IgD-negative memory B cell (primary cell): Measurements from ENCODE around the gene TVP23A. TPM values are rescaled to one million over a fixed set of nuclear protein-coding genes. Genes with fewer than 3 reads are reported as not detected.
A peak's percentile ranks its signal among the peaks of the same experiment; 100 is the strongest.
"Not testable (repeated sequence)": the region's sequence is repeated elsewhere in the genome, so short reads cannot be mapped to it uniquely, and the experiment has no call there.

Source experiments
- H3K27ac Mint-ChIP-seq, 3 donors: one replicate each; pipeline ENCODE4 v1.8.0; 2020 to 2022; ENCODE audit warnings: mild to moderate bottlenecking in 3 of 3, mixed read lengths in 3 of 3, moderate library complexity in 1 of 3
- H3K27me3 Mint-ChIP-seq: one replicate; pipeline ENCODE4 v1.8.0; 2021; ENCODE audit warnings: mixed read lengths
- H3K36me3 Mint-ChIP-seq: one replicate; pipeline ENCODE4 v1.8.0; 2020; ENCODE audit warnings: mild to moderate bottlenecking, mixed read lengths
- H3K4me1 Mint-ChIP-seq, 3 donors: one replicate each; pipeline ENCODE4 v1.8.0; 2020 to 2022; ENCODE audit warnings: mixed read lengths in 3 of 3, mild to moderate bottlenecking in 1 of 3
- H3K4me3 Mint-ChIP-seq, 4 donors: one replicate each; pipeline ENCODE4 v1.8.0; 2020 to 2022; ENCODE audit warnings: mild to moderate bottlenecking in 4 of 4, mixed read lengths in 4 of 4, moderate library complexity in 3 of 4
- H3K9me3 Mint-ChIP-seq, 3 donors: one replicate each; pipeline ENCODE4 v1.8.0; 2020 to 2021; ENCODE audit warnings: mixed read lengths in 3 of 3, mild to moderate bottlenecking in 1 of 3
- polyA plus RNA-seq: library from polyadenylated mRNA; unstranded; fragments of 300-500 nt; fragmentation: Illumina TruSeq; gene quantifications from one replicate; pipeline ENCODE4 v1.2.3, GENCODE V29; 2021

TVP23A gene
- polyA plus RNA-seq, 1 donor from 2014 or later, result 0.23 TPM

- H3K27ac Mint-ChIP-seq, result peak overlapping the region in 2 of 3 donors; percentile 50 to 94
- H3K4me1 Mint-ChIP-seq, result peaks cover 16 to 19% (median 16%) of the 10 kb centered on the region in 3 donors
- H3K9me3 Mint-ChIP-seq, result no peaks in the 10 kb centered on the region
Measured at GRCh38 chr16:10799736-10800135, 18.9 kb downstream of the TVP23A start.

GRCh38 chr16:10791048-10791447, 27.5 kb downstream of the TVP23A start:
- Mint-ChIP-seq H3K36me3 (peaks cover 2% of the 10 kb centered on the region), H3K27me3 (no peaks in the 10 kb centered on the region), H3K9me3 (peaks cover 0 to 2% (median 0%) of the 10 kb centered on the region in 3 donors), H3K4me3 (peak overlapping the region in 3 of 4 donors; percentile 44 to 48 (median 47)), H3K27ac (peak overlapping the region in 2 of 3 donors; percentile 23 to 53), H3K4me1 (peaks cover 35 to 51% (median 39%) of the 10 kb centered on the region in 3 donors)

More at GRCh38 chr16:10799736-10800135, 18.9 kb downstream of the TVP23A start:
- H3K36me3 Mint-ChIP-seq, result peaks cover 3% of the 10 kb centered on the region
- peak overlapping the region in 1 of 4 donors; percentile 21 for H3K4me3 Mint-ChIP-seq
- H3K27me3 Mint-ChIP-seq, result no peaks in the 10 kb centered on the region

- not testable (repeated sequence) for H3K27me3 Mint-ChIP-seq, H3K4me3 Mint-ChIP-seq, H3K9me3 Mint-ChIP-seq, H3K36me3 Mint-ChIP-seq
- H3K4me1 Mint-ChIP-seq, result peaks cover 32 to 46% (median 36%) of the 10 kb centered on the region in 3 donors
- H3K27ac Mint-ChIP-seq, result peak overlapping the region in 2 of 3 donors; percentile 16 to 67
Measured at GRCh38 chr16:10788630-10789029, 30.0 kb downstream of the TVP23A start.

- peaks cover 28 to 39% (median 29%) of the 10 kb centered on the region in 3 donors for H3K4me1 Mint-ChIP-seq
- peaks cover 0 to 2% (median 0%) of the 10 kb centered on the region in 3 donors for H3K9me3 Mint-ChIP-seq
- peak overlapping the region in 3 of 4 donors; percentile 17 to 81 (median 65) for H3K4me3 Mint-ChIP-seq
- H3K27me3 Mint-ChIP-seq, result no peaks in the 10 kb centered on the region
- peaks cover 2% of the 10 kb centered on the region for H3K36me3 Mint-ChIP-seq
- H3K27ac Mint-ChIP-seq, result peak overlapping the region; percentile 8 to 60 (median 10)
Measured at GRCh38 chr16:10787304-10787703, 31.3 kb downstream of the TVP23A start.

- Mint-ChIP-seq H3K27ac (no peak overlapping the region), H3K4me1 (peaks cover 13 to 14% (median 13%) of the 10 kb centered on the region in 3 donors), H3K4me3 (no peak overlapping the region), H3K27me3 (no peaks in the 10 kb centered on the region), H3K9me3 (peaks cover 0 to 2% (median 0%) of the 10 kb centered on the region in 3 donors), H3K36me3 (no peaks in the 10 kb centered on the region)
Measured at GRCh38 chr16:10782628-10783027, 36.0 kb downstream of the TVP23A start.

GRCh38 chr16:10780628-10781027, 38.0 kb downstream of the TVP23A start:
- Mint-ChIP-seq H3K9me3 (no peaks in the 10 kb centered on the region), H3K36me3 (no peaks in the 10 kb centered on the region), H3K27me3 (no peaks in the 10 kb centered on the region), H3K4me3 (peak overlapping the region in 1 of 4 donors; percentile 15), H3K27ac (no peak overlapping the region), H3K4me1 (peaks cover 5 to 12% (median 11%) of the 10 kb centered on the region in 3 donors)

- H3K27me3 Mint-ChIP-seq, H3K27ac Mint-ChIP-seq, H3K9me3 Mint-ChIP-seq, H3K4me3 Mint-ChIP-seq, H3K36me3 Mint-ChIP-seq: not testable (repeated sequence)
- peaks cover 12 to 17% (median 16%) of the 10 kb centered on the region in 3 donors for H3K4me1 Mint-ChIP-seq
Measured at GRCh38 chr16:10779908-10780307, 38.7 kb downstream of the TVP23A start.

- peaks cover 18 to 23% (median 20%) of the 10 kb centered on the region in 3 donors for H3K4me1 Mint-ChIP-seq
- H3K27ac Mint-ChIP-seq, result no peak overlapping the region
- H3K9me3 Mint-ChIP-seq, result no peaks in the 10 kb centered on the region
- no peaks in the 10 kb centered on the region for H3K36me3 Mint-ChIP-seq
- peaks cover 4% of the 10 kb centered on the region for H3K27me3 Mint-ChIP-seq
- peak overlapping the region in 1 of 4 donors; percentile 82 for H3K4me3 Mint-ChIP-seq
Measured at GRCh38 chr16:10777356-10777755, 41.2 kb downstream of the TVP23A start.

GRCh38 chr16:10776923-10777322, 41.7 kb downstream of the TVP23A start:
- not testable (repeated sequence) for H3K27ac Mint-ChIP-seq, H3K27me3 Mint-ChIP-seq, H3K9me3 Mint-ChIP-seq, H3K36me3 Mint-ChIP-seq
- Mint-ChIP-seq H3K4me1 (peaks cover 18 to 20% (median 20%) of the 10 kb centered on the region in 3 donors), H3K4me3 (peak overlapping the region in 2 of 4 donors; percentile 25 to 82)

- H3K9me3 Mint-ChIP-seq, result no peaks in the 10 kb centered on the region
- H3K4me1 Mint-ChIP-seq, result peaks cover 18 to 20% (median 20%) of the 10 kb centered on the region in 3 donors
- no peaks in the 10 kb centered on the region for H3K36me3 Mint-ChIP-seq
- H3K27ac Mint-ChIP-seq, result peak overlapping the region in 2 of 3 donors; percentile 29 to 46
- peak overlapping the region in 1 of 4 donors; percentile 55 for H3K4me3 Mint-ChIP-seq
- H3K27me3 Mint-ChIP-seq, result peaks cover 4% of the 10 kb centered on the region
Measured at GRCh38 chr16:10776280-10776679, 42.3 kb downstream of the TVP23A start.

GRCh38 chr16:10770907-10771306, 47.7 kb downstream of the TVP23A start:
- Mint-ChIP-seq H3K36me3 (peaks cover 5% of the 10 kb centered on the region), H3K9me3 (no peaks in the 10 kb centered on the region), H3K4me1 (peaks cover 14 to 27% (median 18%) of the 10 kb centered on the region in 3 donors), H3K27ac (no peak overlapping the region), H3K4me3 (no peak overlapping the region), H3K27me3 (peaks cover 4% of the 10 kb centered on the region)

GRCh38 chr16:10769381-10769780, 49.2 kb downstream of the TVP23A start:
- Mint-ChIP-seq H3K27me3 (no peaks in the 10 kb centered on the region), H3K9me3 (no peaks in the 10 kb centered on the region), H3K4me3 (no peak overlapping the region), H3K36me3 (peaks cover 6% of the 10 kb centered on the region), H3K4me1 (peaks cover 15 to 26% (median 17%) of the 10 kb centered on the region in 3 donors), H3K27ac (no peak overlapping the region)

GRCh38 chr16:10767127-10767526, 51.5 kb downstream of the TVP23A start:
- Mint-ChIP-seq H3K4me1 (peaks cover 15 to 18% (median 15%) of the 10 kb centered on the region in 3 donors), H3K36me3 (peaks cover 12% of the 10 kb centered on the region)

GRCh38 chr16:10765772-10766171, 52.8 kb downstream of the TVP23A start:
- Mint-ChIP-seq H3K4me1 (peaks cover 15 to 18% (median 16%) of the 10 kb centered on the region in 3 donors), H3K27ac (peak overlapping the region; percentile 48 to 93 (median 81)), H3K4me3 (peak overlapping the region; percentile 8 to 76 (median 23)), H3K9me3 (no peaks in the 10 kb centered on the region), H3K36me3 (peaks cover 15% of the 10 kb centered on the region), H3K27me3 (no peaks in the 10 kb centered on the region)

More at GRCh38 chr16:10767127-10767526, 51.5 kb downstream of the TVP23A start:
- H3K27me3 Mint-ChIP-seq, result no peaks in the 10 kb centered on the region
- H3K27ac Mint-ChIP-seq, result peak overlapping the region in 2 of 3 donors; percentile 67 to 93
- no peaks in the 10 kb centered on the region for H3K9me3 Mint-ChIP-seq
- no peak overlapping the region for H3K4me3 Mint-ChIP-seq

GRCh38 chr16:10763456-10763855, 55.1 kb downstream of the TVP23A start:
- Mint-ChIP-seq H3K4me1 (peaks cover 15 to 18% (median 16%) of the 10 kb centered on the region in 3 donors), H3K27me3 (no peaks in the 10 kb centered on the region), H3K9me3 (no peaks in the 10 kb centered on the region), H3K36me3 (peaks cover 13% of the 10 kb centered on the region), H3K27ac (no peak overlapping the region), H3K4me3 (no peak overlapping the region)
